ENCODE measurements around the gene NOC3L.

- TF ChIP-seq CTCF (IDR thresholded peaks at IDR 0.05) (no peak), EZH2 (IDR thresholded peaks at IDR 0.05; ENCODE audit: borderline replicate concordance, insufficient read depth, low read depth, low read length, poor library complexity, severe bottlenecking) (no peak)
Observed at GRCh38 chr10:94383530-94383929, 20.8 kb upstream of the NOC3L start.

All from B cell (primary cell).